Cardiac muscle cell (in vitro differentiated cells and primary cell): ENCODE results near the gene CDC42SE2. TPM values are rescaled to one million over a fixed set of nuclear protein-coding genes. Genes with fewer than 3 reads are reported as not detected.
A peak's percentile ranks its signal among the peaks of the same experiment; 100 is the strongest.
"Not testable (repeated sequence)": the region's sequence is repeated elsewhere in the genome, so short reads cannot be mapped to it uniquely, and the experiment has no call there.

Experiments used
- DNase-seq, 2 donors: peaks; one replicate each; pipeline versions ENCODE4 v3.0.0 to v3.0.0-alpha.2; 2010 to 2017; ENCODE audit warnings: low read depth in 1 of 2, low spot score in 1 of 2
- H3K27ac ChIP-seq: fragments of 200-600 bp; sonication (generic); 2 replicates; pipeline ENCODE4 v1.5.1; 2016
- H3K27me3 ChIP-seq: fragments of 200-600 bp; sonication (generic); 2 replicates; pipeline ENCODE4 v1.6.0; 2016; ENCODE audit warnings: control low read depth
- H3K36me3 ChIP-seq: fragments of 200-600 bp; sonication (generic); 2 replicates; pipeline ENCODE4 v1.5.1; 2016; ENCODE audit warnings: control low read depth
- H3K4me1 ChIP-seq: fragments of 200-600 bp; sonication (generic); 2 replicates; pipeline ENCODE4 v1.8.1; 2017; ENCODE audit warnings: low read depth, mild to moderate bottlenecking, mixed run types
- H3K4me3 ChIP-seq: fragments of 200-600 bp; sonication (generic); 2 replicates; pipeline ENCODE4 v1.5.1; 2016; ENCODE audit warnings: mild to moderate bottlenecking
- H3K9me3 ChIP-seq: fragments of 200-600 bp; sonication (generic); 2 replicates; pipeline ENCODE4 v1.5.1; 2017; ENCODE audit warnings: low read depth, mild to moderate bottlenecking, control low read depth
- CTCF ChIP-seq: IDR thresholded peaks from 2 replicates; pipeline ENCODE4 v1.5.1; 2012; ENCODE audit warnings: low read depth, mild to moderate bottlenecking, low read length
- polyA plus RNA-seq: library from polyadenylated mRNA; unstranded; fragments of >200 nt; fragmentation: Nextera tagmentation; extraction: Ambion mirVana; gene quantifications from 2 replicates; pipeline ENCODE4 v1.2.1, GENCODE V29; 2016
- total RNA-seq: library from RNA; depleted of rRNA; stranded (reverse); fragments of >200 nt; gene quantifications from 2 replicates; pipeline ENCODE4 v1.2.3, GENCODE V29; 2016

The CDC42SE2 gene
- total and polyA plus RNA-seq, 2 experiments from 2014 or later: 15.2 to 24.1 TPM

GRCh38 chr5:131394128-131394527 is 130.3 kb downstream of the CDC42SE2 start:
- DNase-seq: peak in 1 of 2 donors; percentile 63
- H3K36me3 ChIP-seq: peaks cover 22% of the 10 kb centered on the region
- no peaks in the 10 kb centered on the region for H3K9me3 ChIP-seq
- no peaks in the 10 kb centered on the region for H3K27me3 ChIP-seq
- no peaks in the 10 kb centered on the region for H3K4me1 ChIP-seq
- no peak for TF ChIP-seq CTCF
- no peak overlapping the region for H3K4me3 ChIP-seq
- no peak overlapping the region for H3K27ac ChIP-seq

GRCh38 chr5:131396015-131396414 is 132.2 kb downstream of the CDC42SE2 start:
- Histone ChIP-seq H3K36me3 (peaks cover 22% of the 10 kb centered on the region), H3K4me3 (no peak overlapping the region), H3K27me3 (no peaks in the 10 kb centered on the region), H3K9me3 (no peaks in the 10 kb centered on the region), H3K4me1 (no peaks in the 10 kb centered on the region), H3K27ac (peak overlapping the region; percentile 29)
- TF ChIP-seq CTCF: no peak
- no peak for DNase-seq

- Histone ChIP-seq H3K36me3 (peaks cover 19% of the 10 kb centered on the region), H3K27me3 (no peaks in the 10 kb centered on the region), H3K4me3 (no peak overlapping the region), H3K4me1 (no peaks in the 10 kb centered on the region), H3K9me3 (no peaks in the 10 kb centered on the region), H3K27ac (peak overlapping the region; percentile 29)
- no peak for TF ChIP-seq CTCF
- no peak for DNase-seq
These were observed 132.9 kb downstream of the CDC42SE2 start for GRCh38 chr5:131396630-131397273.

- not testable (repeated sequence) for H3K27me3 ChIP-seq, DNase-seq, H3K4me3 ChIP-seq, H3K9me3 ChIP-seq, H3K27ac ChIP-seq, H3K4me1 ChIP-seq
- H3K36me3 ChIP-seq: peaks cover 10% of the 10 kb centered on the region
These were observed 135.2 kb downstream of the CDC42SE2 start for GRCh38 chr5:131399007-131399406.

GRCh38 chr5:131400585-131400984 is 136.7 kb downstream of the CDC42SE2 start:
- no peak for DNase-seq
- no peaks in the 10 kb centered on the region for H3K27me3 ChIP-seq
- no peaks in the 10 kb centered on the region for H3K36me3 ChIP-seq
- no peaks in the 10 kb centered on the region for H3K9me3 ChIP-seq
- no peak for TF ChIP-seq CTCF
- no peak overlapping the region for H3K4me3 ChIP-seq
- H3K27ac ChIP-seq: no peak overlapping the region
- peaks cover 7% of the 10 kb centered on the region for H3K4me1 ChIP-seq

- no peaks in the 10 kb centered on the region for H3K36me3 ChIP-seq
- H3K4me1 ChIP-seq: peaks cover 17% of the 10 kb centered on the region
- H3K9me3 ChIP-seq: no peaks in the 10 kb centered on the region
- H3K27me3 ChIP-seq: no peaks in the 10 kb centered on the region
- DNase-seq: no peak
- H3K27ac ChIP-seq: peak overlapping the region; percentile 77
- H3K4me3 ChIP-seq: no peak overlapping the region
- TF ChIP-seq CTCF: no peak
These were observed 141.8 kb downstream of the CDC42SE2 start for GRCh38 chr5:131405674-131406073.
